GM19397 (cell line): ENCODE results near the gene SPSB1.

Experiments used
- ATAC-seq: cut with Tn5 transposase; IDR thresholded peaks from one replicate; pipeline ENCODE4 v1.9.1; 2021; ENCODE audit warnings: mild to moderate bottlenecking, moderate library complexity; ENCODE audit not compliant: unreplicated experiment

The SPSB1 gene

DNA sequence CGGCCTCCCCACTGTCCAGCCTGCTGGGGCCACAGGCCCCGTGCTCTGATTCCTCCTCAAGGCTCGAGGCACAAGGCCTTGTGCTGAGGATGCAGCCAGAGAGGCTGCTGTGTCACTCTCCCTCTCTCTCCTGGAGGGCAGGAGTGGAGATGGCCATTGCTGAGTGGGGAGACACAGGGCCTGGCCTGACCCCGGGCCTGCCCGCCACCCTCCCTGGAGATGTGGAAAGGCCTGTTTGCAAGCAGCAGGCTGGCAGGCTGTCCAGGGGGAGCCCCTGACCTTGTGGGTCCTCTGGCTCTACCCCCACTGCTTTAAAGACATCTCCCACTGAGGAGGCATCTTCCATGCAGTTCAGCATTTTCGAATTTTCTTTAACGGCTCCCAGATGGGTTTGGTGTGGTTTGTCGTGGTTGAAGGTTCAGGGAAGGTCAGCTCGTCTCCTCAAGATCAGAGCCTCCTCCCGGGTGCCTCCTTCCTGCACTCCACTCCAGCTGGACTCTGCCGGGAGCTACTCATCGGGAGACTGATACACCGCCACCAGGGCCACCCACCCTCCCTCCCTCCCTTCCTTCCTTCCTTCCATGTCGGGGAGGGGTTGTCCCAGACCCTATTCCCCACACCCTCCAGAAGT, 69.1 kb downstream of the SPSB1 start:
- ATAC-seq = no peak

DNA sequence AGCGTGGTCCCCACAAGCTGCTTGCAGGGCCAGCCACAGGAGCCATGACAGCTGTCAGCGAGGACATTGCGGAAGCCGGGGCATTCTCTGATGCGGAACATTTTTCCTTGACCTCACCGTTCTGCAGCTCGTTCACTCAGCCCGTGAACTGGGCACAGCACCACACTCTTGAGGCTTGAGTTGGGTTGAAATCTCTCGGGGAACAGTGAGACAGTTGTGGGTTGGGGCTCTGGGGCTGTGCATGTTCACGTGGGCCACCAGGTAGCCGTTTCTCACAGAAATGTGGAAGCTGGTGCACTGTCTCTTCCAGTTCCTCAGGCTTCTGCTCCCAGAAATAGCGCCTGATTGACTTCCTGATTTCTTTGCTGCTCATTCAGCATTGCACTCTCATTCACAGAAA, 69.8 kb downstream of the SPSB1 start:
- no peak for ATAC-seq

DNA sequence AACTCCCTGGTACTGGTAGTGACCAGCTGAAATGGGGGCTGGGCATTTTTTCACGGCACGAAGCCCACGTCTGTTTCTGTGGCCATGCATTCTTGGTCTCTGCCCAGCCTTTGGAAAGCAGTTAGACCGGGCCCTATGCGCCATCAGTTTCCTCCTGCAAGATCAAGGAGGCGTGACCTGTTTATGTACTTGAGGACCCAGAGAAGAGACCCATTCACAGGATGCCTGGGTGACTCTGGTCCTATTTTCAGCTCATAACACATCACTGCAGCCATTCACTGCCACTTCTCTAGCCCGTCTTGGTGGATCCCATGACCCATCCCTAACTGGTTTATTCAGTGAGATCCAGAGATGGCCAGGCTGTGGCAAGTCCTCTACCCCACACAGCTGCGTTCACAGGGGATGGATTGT, 70.4 kb downstream of the SPSB1 start:
- ATAC-seq = no peak

DNA sequence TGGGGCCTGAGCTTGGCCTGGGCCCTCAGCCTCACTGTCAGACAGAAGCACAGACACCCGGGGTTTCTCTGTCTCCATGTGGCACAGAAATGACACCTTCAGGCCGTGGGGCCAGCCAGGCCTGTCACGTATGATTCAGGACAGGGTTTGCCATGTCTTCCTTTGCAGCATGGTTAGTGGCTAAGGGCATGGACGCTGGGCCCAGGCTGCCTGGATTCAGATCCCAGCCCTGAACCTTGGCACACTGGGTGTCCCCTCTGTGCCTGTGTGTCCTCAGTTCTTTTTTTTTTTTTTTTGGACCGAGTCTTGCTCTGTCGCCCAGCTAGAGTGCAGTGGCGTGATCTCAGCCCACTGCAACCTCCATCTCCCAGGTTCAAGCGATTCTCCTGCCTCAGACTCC, 73.6 kb downstream of the SPSB1 start:
- ATAC-seq = no peak

DNA sequence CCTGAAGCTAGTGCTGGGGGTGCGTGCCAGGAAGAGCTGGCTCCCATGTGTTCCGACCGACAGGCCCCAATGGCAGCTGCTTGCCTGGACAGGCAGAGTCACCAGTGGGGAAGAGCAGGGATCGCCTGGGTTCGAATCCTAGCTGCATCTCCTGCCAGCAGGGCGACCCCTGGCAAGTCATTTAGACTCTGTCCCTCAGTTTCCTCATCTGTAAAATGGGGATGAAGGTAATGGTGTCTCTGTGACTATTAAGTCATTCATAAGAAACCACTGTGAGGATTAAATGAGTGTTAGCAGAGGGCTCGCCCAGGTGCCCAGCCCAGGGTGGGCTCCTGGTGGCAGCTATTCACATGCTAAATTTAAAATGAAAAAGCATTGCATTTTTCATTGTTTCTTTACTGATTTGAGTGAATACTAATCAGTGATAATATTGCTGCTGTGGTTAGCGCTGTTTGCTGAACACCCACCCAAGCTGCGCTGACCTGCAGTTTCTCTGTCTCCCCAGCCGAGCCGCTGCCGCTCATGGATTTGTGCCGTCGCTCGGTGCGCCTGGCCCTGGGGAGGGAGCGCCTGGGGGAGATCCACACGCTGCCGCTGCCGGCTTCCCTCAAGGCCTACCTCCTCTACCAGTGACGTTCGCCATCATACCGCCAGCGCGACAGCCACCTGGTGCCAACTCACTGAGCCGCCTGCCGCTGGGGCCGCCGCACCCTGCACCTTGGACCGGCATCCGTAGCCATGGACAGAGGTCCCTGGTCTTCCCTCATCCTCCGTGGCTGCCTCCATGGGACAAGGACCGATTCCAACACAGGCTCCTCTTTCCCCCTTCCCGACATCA, 74.5 kb downstream of the SPSB1 start:
- no peak for ATAC-seq

DNA sequence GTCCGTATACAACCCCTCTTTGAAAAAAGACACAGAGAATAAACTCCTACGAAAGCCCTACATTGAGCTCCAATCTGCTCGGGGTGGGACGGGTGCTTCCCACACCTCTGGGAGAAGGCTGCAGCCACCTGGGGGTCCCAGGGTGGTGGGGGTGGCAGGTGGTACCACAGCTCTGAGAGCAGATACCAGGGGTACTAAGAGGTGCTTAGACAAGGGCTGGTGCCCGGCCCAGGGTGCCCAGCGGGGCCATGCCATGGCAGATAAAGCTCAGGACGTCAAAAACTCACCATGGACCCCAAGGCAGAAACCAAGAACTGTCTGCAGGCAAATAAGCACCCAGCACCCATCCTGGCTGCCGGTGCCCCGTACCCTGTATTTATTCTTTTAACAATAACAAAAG, 75.1 kb downstream of the SPSB1 start:
- ATAC-seq = no peak

DNA sequence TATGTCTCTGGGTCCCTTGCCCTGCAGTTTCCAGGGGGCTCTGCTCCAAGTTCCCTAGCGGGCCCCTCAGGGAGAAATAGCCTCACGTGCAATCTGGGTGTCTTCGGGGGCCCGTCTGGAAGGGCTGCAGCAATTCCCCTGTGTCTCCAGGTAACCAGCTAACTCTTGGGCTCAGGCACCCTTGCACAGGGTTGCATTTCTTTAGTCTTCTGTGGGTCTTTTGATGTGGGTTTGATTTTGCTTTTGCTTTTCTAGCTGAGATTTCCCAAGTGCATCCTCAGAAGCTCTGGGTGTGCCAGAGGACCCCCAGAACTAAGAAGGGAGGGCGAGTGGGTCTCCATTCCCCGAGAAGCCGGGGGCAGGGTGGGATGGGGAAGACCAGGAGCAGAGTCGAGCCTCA, 75.7 kb downstream of the SPSB1 start:
- ATAC-seq = no peak

DNA sequence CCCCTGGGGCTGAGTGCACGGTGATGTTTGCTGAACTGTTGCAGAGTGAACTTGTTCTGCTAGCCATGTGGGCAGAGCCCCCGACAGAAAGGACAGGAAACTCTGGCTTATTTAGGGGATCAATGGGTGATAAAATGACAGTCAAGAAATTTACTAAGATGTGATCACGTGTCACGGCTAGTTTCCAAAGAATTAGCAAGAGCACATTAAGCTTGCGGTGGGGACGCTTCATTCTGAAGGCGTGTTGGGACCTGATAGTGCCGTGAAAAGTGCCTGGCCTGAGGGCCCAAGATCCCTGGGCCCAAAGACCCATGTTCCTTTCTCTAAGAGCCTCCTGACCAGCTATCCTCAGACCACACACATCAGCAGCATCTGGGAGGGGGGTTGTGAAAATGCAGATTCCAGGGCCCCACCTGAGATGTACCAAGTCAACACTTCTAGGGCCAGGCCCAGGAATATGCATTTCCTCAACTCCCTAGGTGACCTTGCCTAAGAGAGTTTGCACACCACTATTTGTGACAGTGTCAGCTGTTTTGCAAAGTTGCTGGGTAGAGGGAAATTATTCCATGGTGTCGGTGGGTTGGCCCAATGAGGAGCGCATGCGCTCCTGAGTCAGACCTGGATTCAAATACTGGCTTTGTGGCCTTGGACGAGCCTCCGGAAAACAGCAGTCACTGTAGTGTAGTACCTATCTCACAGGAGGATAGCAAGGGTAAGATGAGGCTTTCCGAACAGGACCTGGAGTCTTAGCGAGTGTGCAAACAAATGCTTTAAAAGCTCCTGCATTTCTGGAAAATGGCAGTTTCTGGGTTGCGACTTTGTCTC, 77.5 kb downstream of the SPSB1 start:
- ATAC-seq = no peak

DNA sequence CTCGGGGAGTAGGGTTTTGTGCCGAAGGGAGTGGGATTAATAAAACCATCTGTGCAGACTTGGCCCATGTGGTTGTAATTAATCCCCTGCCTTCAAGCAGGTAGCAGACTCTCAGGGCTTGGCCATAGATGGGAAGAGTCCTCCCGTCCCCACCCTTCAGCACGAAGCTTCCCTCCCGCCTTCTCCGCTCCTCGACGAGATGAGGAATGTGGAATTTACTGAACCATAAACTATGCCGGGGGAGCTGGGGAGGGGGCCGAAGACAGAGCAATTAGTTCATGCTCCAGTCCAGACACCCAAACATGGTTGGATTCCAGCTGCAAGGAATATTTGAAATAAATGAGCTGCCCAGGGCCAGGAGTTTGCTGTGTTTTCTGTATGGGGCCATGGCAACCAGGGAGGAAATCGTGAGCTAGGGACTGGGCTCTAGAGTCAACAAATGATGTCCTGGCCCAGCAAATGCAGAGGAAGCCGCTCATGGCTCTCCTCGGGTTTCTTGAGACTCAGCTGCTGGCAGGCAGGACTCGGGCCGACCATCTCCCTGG, 78.8 kb downstream of the SPSB1 start:
- no peak for ATAC-seq

DNA sequence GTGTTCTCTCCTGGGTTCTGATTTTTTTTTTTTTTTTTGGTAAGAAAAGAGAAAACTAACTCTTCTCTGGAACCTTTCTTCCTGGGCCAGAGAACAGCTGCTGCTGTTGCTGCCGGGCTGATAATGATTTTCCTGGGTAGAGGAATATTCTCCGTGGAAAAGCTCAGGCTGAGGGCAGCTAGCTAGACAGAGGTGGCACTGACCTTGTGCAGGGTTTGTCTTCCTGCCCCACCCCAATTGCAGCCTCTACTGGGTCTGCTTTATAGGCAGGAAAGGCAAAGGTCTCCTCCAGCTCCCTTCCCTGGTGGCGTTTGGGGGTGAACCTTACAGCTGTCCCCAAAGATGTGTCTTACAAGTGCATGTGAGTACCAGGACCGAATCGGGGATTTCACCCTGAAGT, 79.3 kb downstream of the SPSB1 start:
- ATAC-seq = no peak

DNA sequence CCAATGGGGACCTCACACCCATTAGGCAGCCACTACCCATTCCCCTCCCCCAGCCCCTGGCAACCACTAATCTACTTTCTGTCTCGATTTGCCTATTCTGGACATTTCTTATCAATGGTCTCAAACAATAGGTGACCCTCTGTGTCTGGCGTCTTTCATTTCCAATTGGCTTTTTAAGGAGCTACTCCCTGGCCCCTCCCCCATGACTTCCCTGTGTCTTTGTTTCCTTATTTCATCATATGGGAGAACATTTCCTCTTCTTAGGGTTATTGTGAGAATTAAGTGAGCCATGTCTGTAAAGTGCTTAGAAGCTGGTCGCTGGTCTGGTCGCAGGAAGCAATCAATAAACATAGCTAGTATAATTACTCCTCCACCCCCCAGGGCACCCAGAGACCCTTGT, 80.9 kb downstream of the SPSB1 start:
- ATAC-seq = no peak

DNA sequence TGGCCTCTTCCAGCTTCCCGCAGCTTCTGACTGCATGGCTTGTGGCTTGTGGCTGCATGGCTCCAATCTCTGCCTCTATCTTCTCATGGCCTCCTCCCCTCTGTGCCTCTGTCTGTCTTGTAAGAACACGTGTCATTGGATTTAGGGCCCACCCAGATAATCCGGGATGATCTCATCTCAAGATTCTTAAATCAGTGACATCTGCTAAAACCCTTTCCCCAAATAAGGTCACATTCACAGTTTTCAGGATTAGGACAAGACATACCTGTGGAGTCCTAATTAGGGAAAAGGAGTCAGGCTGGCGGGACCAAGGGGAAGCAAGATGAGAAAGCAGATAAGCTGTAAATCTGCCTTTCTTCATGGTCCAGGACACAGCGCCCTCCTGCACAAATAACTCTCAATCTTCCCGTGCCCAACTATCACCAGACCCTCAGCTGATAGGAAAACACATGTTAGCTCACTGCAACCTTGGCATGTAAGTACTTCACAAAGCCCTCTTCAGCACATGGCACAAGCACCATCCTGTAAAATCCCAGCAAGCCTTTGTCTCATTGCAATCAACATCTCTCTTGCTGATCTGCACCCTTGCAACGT, 82.2 kb downstream of the SPSB1 start:
- ATAC-seq = no peak

DNA sequence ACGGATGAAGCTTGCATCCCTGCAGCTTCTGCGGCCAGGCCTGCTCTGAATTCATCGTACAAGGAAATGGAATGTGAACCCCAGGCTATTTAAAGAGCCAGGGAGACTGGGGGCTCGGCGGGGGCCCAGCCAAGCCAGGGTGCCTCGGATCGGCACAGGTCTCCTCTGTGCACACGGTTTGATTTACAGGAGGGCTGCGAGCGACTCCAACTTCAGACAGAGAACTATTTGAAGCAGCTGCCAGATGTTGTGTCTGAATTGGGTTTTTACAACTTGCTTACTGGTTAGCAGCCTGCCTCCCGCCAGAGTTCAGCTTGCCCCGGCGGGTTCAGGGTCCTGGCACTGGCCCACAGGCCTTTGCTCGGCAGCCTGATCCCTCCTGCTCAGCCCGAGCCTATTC, 83.2 kb downstream of the SPSB1 start:
- ATAC-seq = no peak

DNA sequence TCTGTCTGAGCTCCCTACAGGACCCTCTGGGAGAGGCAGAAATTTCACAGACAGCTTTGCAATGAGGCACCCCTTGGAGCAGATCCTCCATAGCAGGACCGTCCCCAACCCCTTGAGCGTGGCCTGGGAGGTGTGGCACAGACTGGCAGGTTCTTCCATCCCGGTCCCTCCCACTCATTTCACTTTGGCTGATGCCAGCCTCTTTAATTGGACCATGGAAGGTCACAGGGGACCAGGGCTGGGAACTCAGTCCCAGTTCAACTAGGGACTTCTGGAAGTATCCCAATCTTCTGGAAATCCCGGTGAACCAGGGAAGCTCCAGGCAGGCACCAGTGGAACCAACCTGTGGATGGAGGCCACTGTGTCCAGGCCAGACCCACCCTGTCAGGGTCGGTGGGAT, 83.7 kb downstream of the SPSB1 start:
- no peak for ATAC-seq

DNA sequence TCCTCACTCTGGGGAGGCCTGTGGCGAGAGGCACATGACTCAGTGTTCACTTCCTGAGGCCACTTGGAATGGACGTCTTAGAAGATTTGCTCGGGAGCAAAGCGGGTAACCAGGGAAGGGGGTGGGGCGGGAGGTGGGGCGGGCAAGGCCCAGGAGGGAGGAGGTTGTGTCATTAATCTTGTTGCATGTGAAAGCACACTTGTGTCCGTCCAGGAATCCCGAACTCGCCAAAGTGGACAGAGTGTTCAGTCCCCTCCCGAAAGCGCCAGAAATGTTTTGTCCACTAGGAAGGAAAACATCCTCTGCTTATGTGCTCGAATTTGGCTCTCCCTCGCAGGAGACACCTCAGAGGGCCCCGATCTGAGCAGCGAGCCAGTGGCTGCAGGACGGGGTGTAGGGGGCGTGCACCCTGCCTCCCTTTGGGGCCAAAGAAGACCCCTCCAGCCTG, 84.2 kb downstream of the SPSB1 start:
- no peak for ATAC-seq

DNA sequence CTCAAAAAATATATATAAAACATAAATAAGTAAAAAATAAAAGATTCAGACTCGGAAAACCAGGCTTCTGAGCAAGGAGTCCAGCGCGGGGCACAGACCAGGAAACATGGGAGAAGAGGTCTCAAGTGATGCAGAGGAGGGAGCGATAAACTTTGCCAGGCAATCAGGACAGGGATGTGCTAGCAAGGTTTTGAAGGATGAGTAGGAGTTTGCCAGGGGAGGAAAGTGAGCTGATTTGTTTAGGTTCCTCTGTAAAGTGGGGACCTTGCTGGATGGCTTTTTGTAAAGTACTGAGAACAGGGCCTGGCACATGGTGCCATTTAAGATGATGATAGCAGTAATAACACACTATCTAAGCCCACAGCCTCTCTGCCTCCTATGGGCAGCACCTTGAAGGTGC, 86.1 kb downstream of the SPSB1 start:
- ATAC-seq = no peak

DNA sequence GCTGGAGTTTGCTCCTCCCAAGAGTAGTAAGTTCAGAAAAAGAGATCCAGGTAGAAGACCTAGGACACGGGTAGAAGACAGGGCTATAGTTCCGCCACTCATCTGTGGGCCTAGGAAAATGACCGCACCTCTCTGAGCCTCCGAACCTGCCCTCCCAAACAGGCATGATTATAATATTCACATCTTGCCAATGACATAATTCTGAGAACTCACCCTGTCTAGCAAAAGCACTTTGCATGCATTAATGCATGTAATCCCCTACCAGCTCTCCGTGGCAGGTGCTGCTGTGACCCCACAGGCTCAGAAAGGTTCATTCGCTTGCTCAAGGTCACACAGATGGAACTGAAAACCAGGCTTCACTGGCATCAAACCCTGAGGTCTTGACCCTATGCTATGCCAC, 88.0 kb downstream of the SPSB1 start:
- ATAC-seq = no peak

DNA sequence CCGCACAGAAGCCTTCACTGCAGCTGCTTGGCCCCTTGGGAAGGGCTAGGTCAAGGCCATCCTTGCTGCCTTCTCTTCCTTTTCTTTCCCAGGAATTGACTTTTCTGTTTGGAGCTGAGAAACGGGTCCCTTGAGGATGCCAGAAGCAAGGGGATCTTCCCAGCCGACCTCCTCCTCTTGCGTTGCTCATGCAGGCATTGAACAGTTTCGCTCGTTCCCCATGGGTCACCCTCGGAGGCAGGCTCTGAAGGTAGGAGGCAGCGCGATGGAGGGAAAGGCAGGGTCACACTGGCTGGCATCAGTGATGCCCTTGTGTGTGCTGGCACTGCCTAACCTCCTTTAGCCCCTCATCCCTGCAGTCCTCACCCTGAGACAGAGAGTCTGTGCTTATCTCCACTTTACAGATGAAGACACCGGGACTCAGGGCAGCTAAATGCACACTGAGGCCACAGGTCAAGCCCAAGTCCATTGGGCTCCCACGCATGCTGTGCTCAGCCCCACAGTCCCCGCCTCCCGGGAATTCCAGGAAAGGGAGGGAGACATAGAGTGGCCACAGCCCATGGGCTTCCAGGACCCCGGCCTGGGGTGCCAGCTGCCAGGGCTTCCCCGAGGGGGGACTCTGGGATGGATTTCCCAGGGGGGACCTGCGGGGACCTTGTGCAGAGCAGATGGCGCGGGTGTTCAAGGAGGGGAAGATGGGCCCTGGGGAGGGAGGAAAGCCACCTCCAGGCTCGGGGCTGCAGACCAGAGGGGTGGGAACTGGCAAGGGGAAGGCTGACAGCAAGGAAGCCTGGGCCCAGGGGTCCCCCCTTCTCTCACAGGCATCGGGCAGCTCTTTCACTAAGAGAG, 90.2 kb downstream of the SPSB1 start:
- no peak for ATAC-seq

DNA sequence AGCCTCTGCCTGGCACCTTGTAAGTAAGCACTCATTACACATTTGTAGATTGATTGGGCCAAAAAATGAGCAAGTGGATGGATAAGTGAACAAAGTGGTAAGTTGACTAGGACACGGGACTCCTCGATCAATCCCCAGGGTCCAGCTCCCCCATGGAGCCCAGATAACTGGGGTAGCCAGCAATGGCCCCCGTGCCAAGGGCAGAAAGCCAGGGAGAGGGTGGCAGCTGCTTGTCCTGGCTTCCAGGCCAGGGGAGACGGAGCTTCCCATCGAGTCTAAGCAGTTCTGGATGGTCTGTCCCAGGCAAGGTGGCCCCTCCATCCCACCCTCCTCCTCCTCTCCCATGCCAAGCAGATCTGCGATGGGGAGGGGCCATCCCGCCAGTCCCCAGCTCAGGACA, 91.4 kb downstream of the SPSB1 start:
- no peak for ATAC-seq

DNA sequence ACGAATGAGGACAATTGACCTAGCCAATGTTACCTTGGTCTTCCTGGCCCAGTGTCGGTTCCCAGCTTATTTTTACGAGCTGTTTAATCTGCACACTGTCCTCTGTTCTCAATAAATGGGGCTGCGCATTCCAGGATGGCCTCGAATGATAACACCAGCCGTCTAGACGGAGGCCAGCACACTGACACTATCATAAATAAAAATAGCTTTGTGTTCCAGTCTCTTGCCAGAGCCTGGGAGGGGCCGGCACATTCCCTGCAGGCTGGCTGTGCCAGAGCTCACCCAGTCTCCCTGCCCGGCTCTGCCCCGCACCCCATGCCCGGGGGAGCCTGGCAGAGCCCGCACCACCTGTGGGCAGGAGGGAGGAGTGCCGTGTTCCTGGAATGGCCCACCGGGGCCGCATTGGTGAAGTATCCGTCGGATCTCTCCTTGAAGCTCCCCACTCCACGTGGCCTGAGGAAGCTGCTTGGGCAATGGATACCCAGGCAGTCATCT, 92.1 kb downstream of the SPSB1 start:
- ATAC-seq = no peak
